ENCODE results near the gene GAS2L1.

GAS2L1 gene

DNA sequence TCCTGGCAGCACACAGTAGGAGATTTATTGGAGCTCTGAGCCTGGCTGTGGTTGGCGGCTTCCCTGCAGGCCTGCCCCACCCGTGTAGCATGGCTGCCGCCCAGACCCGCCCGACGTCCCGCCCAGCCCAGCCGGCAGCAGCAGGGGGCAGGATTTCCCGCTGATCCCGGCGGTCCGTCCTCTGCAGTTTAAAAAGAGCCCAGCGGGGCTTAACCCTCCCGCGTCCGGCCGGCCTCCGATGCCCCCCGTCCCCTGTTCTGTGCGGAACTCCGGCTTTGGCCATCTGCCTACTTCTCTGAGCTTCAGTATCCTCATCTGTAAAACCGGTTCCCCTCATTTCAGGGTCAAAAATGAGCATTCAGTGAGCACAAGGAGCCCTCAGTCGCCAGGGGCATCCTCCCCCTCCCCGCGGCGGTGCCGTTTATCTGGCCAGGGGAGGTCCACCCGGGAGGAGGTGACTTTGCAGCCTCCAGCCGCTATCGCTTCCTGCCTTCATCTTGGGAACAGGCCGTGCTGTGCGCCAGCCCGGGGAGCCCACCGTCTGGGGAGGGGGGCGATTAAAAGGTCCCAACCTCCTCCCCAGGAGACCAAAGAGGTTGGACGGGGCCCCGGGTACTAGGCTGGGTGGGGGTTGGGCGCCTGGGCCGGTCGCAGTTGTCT, at the start of gene GAS2L1:
Gene GAS2L1 (plus strand): TSS at position 476 of the 660 bp plus-strand sequence. CDS start 1,456 bp downstream, outside the sequence.
- H3K9me3 ChIP-seq (ENCODE audit: insufficient read depth, low read length) = no peaks in the 10 kb centered on the region
- H3K9me2 ChIP-seq (replicated peaks; ENCODE audit: insufficient read depth, low read length) = no peaks in the 10 kb centered on the region
- peak within 1 kb of the TSS; percentile 1 for H3K4me2 ChIP-seq (ENCODE audit: low read depth, low read length, poor library complexity, severe bottlenecking)
- H3K9ac ChIP-seq (ENCODE audit: low read length) = no peak within 1 kb of the TSS
- no peak within 1 kb of the TSS for H2AFZ ChIP-seq (ENCODE audit: low read depth, low read length, severe bottlenecking)
- TF ChIP-seq, protein P1, sequence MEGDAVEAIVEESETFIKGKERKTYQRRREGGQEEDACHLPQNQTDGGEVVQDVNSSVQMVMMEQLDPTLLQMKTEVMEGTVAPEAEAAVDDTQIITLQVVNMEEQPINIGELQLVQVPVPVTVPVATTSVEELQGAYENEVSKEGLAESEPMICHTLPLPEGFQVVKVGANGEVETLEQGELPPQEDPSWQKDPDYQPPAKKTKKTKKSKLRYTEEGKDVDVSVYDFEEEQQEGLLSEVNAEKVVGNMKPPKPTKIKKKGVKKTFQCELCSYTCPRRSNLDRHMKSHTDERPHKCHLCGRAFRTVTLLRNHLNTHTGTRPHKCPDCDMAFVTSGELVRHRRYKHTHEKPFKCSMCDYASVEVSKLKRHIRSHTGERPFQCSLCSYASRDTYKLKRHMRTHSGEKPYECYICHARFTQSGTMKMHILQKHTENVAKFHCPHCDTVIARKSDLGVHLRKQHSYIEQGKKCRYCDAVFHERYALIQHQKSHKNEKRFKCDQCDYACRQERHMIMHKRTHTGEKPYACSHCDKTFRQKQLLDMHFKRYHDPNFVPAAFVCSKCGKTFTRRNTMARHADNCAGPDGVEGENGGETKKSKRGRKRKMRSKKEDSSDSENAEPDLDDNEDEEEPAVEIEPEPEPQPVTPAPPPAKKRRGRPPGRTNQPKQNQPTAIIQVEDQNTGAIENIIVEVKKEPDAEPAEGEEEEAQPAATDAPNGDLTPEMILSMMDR (IDR thresholded peaks at IDR 0.05; ENCODE audit: insufficient read depth, low read length, poor library complexity, severe bottlenecking) = no peak
- no peak for TF ChIP-seq EZH2phosphoT487 (conservative IDR thresholded peaks at IDR 0.05; ENCODE audit: low read length)
- H3K79me2 ChIP-seq (ENCODE audit: insufficient read depth, low read length) = no peaks in the 10 kb centered on the region
- peaks cover 7% of the 10 kb centered on the region; the same call in 1 of the 2 replicates for H3F3A ChIP-seq (ENCODE audit: insufficient read depth)
- no peaks in the 10 kb centered on the region for H3K36me3 ChIP-seq (ENCODE audit: low read length)
- no peak within 1 kb of the TSS for H3K4me3 ChIP-seq (ENCODE audit: insufficient read depth, low read length, poor library complexity, severe bottlenecking)
- H3K27ac ChIP-seq (ENCODE audit: low read depth, low read length) = no peak within 1 kb of the TSS
- no peaks in the 10 kb centered on the region for H3K27me3 ChIP-seq (ENCODE audit: low read length)
- H4K20me1 ChIP-seq (ENCODE audit: low read depth, low read length) = no peaks in the 10 kb centered on the region

DNA sequence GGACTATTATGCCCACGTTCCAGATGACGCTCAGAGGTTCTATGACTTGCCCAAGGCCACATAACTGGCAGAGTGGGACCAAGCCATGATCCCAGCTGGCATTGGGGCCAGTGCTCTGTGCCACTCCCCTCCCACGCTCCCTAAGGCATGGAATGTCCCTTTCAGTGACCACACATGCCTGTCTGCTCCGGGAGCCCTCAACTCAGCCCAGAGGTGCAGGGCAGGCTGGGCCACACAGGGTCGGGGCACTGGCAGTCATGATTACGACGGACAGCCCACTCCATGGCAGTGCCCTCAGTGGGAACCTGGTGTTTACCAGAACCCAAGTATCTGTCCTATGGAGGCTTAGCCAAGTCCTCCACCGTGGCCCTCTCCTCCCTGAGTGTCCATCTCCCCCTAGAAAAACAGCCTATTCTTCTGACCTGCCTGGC, 48.7 kb upstream of the GAS2L1 start:
- TF ChIP-seq, protein P1 (IDR thresholded peaks at IDR 0.05; ENCODE audit: insufficient read depth, low read length, poor library complexity, severe bottlenecking) = no peak
- TF ChIP-seq EZH2phosphoT487 (conservative IDR thresholded peaks at IDR 0.05; ENCODE audit: low read length) = no peak

DNA sequence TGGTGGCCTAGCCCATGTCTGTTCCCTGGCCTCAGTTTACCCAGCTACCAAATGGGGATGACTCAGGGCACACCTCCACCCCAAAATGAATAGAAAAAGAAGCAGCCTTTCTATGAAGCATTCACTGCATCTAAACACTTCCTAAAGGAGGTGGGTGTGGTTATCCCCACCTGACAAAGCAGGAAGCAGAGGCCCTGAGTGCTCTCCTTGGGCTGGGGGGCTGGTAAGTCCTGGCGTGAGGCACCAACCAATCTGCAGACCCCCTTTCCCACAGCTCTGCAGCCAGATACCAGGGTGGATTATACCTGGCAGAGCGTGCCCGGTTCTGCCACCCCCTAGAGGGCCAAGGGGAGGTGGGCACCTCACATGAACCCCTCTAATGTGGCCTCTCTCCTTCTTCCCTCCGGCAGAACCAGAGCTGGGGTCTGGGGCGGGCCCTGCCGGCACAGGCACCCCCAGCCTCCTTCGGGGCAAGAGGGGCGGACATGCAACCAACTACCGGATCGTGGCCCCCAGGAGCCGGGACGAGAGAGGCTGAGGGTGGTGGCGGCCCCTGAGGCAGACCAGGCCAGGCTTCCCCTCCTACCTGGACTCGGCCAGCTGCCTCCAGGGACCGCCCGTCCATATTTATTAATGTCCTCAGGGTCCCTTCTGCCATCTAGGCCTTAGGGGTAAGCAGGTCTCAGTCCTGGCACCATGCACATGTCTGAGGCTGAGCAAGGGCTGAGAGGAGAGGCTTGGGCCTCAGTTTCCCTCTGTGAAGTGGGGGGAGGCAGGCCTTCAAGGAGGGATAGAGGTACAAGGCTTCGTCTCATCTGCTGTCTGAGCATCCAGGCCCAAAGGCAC, 47.8 kb upstream of the GAS2L1 start:
- Histone ChIP-seq H3K36me3 (ENCODE audit: low read length) (no peaks in the 10 kb centered on the region), H3F3A (ENCODE audit: insufficient read depth) (no peaks in the 10 kb centered on the region), H3K27ac (ENCODE audit: low read depth, low read length) (no peak overlapping the region), H2AFZ (ENCODE audit: low read depth, low read length, severe bottlenecking) (no peak overlapping the region), H3K4me2 (ENCODE audit: low read depth, low read length, poor library complexity, severe bottlenecking) (no peak overlapping the region), H4K20me1 (ENCODE audit: low read depth, low read length) (no peaks in the 10 kb centered on the region), H3K9me3 (ENCODE audit: insufficient read depth, low read length) (no peaks in the 10 kb centered on the region), H3K9me2 (replicated peaks; ENCODE audit: insufficient read depth, low read length) (no peaks in the 10 kb centered on the region), H3K9ac (ENCODE audit: low read length) (no peak overlapping the region), H3K4me3 (ENCODE audit: insufficient read depth, low read length, poor library complexity, severe bottlenecking) (no peak overlapping the region), H3K27me3 (ENCODE audit: low read length) (no peaks in the 10 kb centered on the region), H3K79me2 (ENCODE audit: insufficient read depth, low read length) (no peaks in the 10 kb centered on the region)
- no peak for TF ChIP-seq EZH2phosphoT487 (conservative IDR thresholded peaks at IDR 0.05; ENCODE audit: low read length)
- TF ChIP-seq, protein P1 (IDR thresholded peaks at IDR 0.05; ENCODE audit: insufficient read depth, low read length, poor library complexity, severe bottlenecking) = no peak

More for the DNA sequence above, 48.7 kb upstream of the GAS2L1 start:
- no peaks in the 10 kb centered on the region for H3K36me3 ChIP-seq (ENCODE audit: low read length)
- no peak overlapping the region for H3K27ac ChIP-seq (ENCODE audit: low read depth, low read length)
- no peak overlapping the region for H3K4me2 ChIP-seq (ENCODE audit: low read depth, low read length, poor library complexity, severe bottlenecking)
- no peak overlapping the region for H3K4me3 ChIP-seq (ENCODE audit: insufficient read depth, low read length, poor library complexity, severe bottlenecking)
- no peaks in the 10 kb centered on the region for H3F3A ChIP-seq (ENCODE audit: insufficient read depth)
- H3K27me3 ChIP-seq (ENCODE audit: low read length) = no peaks in the 10 kb centered on the region
- H4K20me1 ChIP-seq (ENCODE audit: low read depth, low read length) = no peaks in the 10 kb centered on the region
- H3K9ac ChIP-seq (ENCODE audit: low read length) = no peak overlapping the region
- no peaks in the 10 kb centered on the region for H3K9me3 ChIP-seq (ENCODE audit: insufficient read depth, low read length)
- H2AFZ ChIP-seq (ENCODE audit: low read depth, low read length, severe bottlenecking) = no peak overlapping the region
- H3K9me2 ChIP-seq (replicated peaks; ENCODE audit: insufficient read depth, low read length) = no peaks in the 10 kb centered on the region
- H3K79me2 ChIP-seq (ENCODE audit: insufficient read depth, low read length) = no peaks in the 10 kb centered on the region

Measured in SU-DHL-6 (cell line).